SK-N-SH (cell line): ENCODE results near the gene OR56A1. TPM values are rescaled to one million over a fixed set of nuclear protein-coding genes. Genes with fewer than 3 reads are reported as not detected.

ENCODE experiments used
- CTCF ChIA-PET: fragments of 300-600, 350-600 bp; formaldehyde crosslinking; extraction: SDS; loops from one replicate; lab custom pipeline; 2021; lab: Yijun Ruan, JAX
- POLR2A ChIA-PET: fragments of 350-600 bp; sonication (Branson Sonifier 250); formaldehyde crosslinking; extraction: SDS; loops from one replicate; lab custom pipeline; 2020; ENCODE audit warnings: antibody characterized with exemption, inconsistent platforms; lab: Yijun Ruan, JAX
- DNase-seq: peaks from one replicate; pipeline ENCODE4 v3.0.0; 2012
- H2AFZ ChIP-seq: fragments of 200-600 bp; sonication (generic); 2 replicates; pipeline ENCODE4 v1.8.1; 2016; ENCODE audit warnings: antibody characterized with exemption, mild to moderate bottlenecking, low read depth
- H3F3A ChIP-seq: fragments of 200-600 bp; sonication (generic); replicated peaks from 2 replicates; pipeline ENCODE3; 2016; ENCODE audit warnings: antibody characterized with exemption, mild to moderate bottlenecking; ENCODE audit not compliant: insufficient read depth
- H3K27ac ChIP-seq, 2 experiments: fragments of 200-500 bp in 1 of 2; fragments of 200-600 bp in 1 of 2; sonication (Bioruptor generic) in 1 of 2; sonication (generic), shearing (Covaris generic) in 1 of 2; 2 replicates each; pipeline versions ENCODE4 v1.5.1 to v1.6.1; 2014 to 2016; ENCODE audit warnings: low read depth in 2 of 2, inconsistent platforms in 1 of 2, low read length in 1 of 2, mild to moderate bottlenecking in 1 of 2, mixed read lengths in 1 of 2
- H3K27me3 ChIP-seq: fragments of 200-600 bp; sonication (generic), shearing (Covaris generic); 2 replicates; pipeline ENCODE4 v1.6.1; 2016; ENCODE audit warnings: mixed run types; ENCODE audit not compliant: insufficient read depth
- H3K36me3 ChIP-seq, 2 experiments: fragments of 200-500 bp in 1 of 2; fragments of 200-600 bp in 1 of 2; sonication (Bioruptor generic) in 1 of 2; sonication (generic) in 1 of 2; replicated peaks in 1 of 2; 2 replicates each; pipeline versions ENCODE3 to v1.5.1; 2014 to 2016; ENCODE audit warnings: low read length in 1 of 2, mild to moderate bottlenecking in 1 of 2; ENCODE audit not compliant: insufficient read depth in 2 of 2, control insufficient read depth in 1 of 2
- H3K4me1 ChIP-seq, 2 experiments: fragments of 200-500 bp in 1 of 2; fragments of 200-600 bp in 1 of 2; sonication (Bioruptor generic) in 1 of 2; sonication (generic), shearing (Covaris generic) in 1 of 2; 2 replicates each; pipeline versions ENCODE4 v1.5.1 to v1.6.1; 2014 to 2016; ENCODE audit warnings: low read depth in 1 of 2, low read length in 1 of 2, mixed run types in 1 of 2; ENCODE audit not compliant: insufficient read depth in 2 of 2, control insufficient read depth in 1 of 2
- H3K4me2 ChIP-seq: fragments of 200-600 bp; sonication (generic), shearing (Covaris generic); 2 replicates; pipeline ENCODE4 v1.6.1; 2017; ENCODE audit warnings: mixed run types
- H3K4me3 ChIP-seq, 2 experiments: fragments of 200-500 bp in 1 of 2; fragments of 200-600 bp in 1 of 2; sonication (Bioruptor generic) in 1 of 2; sonication (generic), shearing (Covaris generic) in 1 of 2; 2 replicates each; pipeline versions ENCODE4 v1.5.1 to v1.8.1; 2014 to 2016; ENCODE audit warnings: low read depth in 2 of 2, inconsistent platforms in 1 of 2, low read length in 1 of 2, mild to moderate bottlenecking in 1 of 2, mixed read lengths in 1 of 2, moderate library complexity in 1 of 2
- H3K79me2 ChIP-seq: fragments of 200-600 bp; sonication (generic); 2 replicates; pipeline ENCODE4 v1.8.1; 2017; ENCODE audit warnings: mild to moderate bottlenecking; ENCODE audit not compliant: insufficient read depth
- H3K9ac ChIP-seq: fragments of 200-600 bp; sonication (generic); 2 replicates; pipeline ENCODE4 v1.6.1; 2017; ENCODE audit warnings: mixed run types
- H3K9me2 ChIP-seq: fragments of 200-600 bp; sonication (generic); 2 replicates; pipeline ENCODE4 v1.6.1; 2017; ENCODE audit warnings: mixed run types
- H3K9me3 ChIP-seq: fragments of 200-600 bp; sonication (generic); 2 replicates; pipeline ENCODE4 v1.6.1; 2017; ENCODE audit warnings: mixed run types, mild to moderate bottlenecking, moderate library complexity
- H4K20me1 ChIP-seq: fragments of 200-600 bp; sonication (generic); 2 replicates; pipeline ENCODE4 v1.6.1; 2017; ENCODE audit warnings: mild to moderate bottlenecking, mixed run types; ENCODE audit not compliant: insufficient read depth
- CHD2 ChIP-seq: fragments of 150-350 bp; IDR thresholded peaks from 2 replicates; pipeline ENCODE4 v1.6.1; 2018; ENCODE audit warnings: low read length; ENCODE audit not compliant: partially characterized antibody
- ELF1 ChIP-seq: IDR thresholded peaks from 2 replicates; pipeline ENCODE4 v1.4.0; 2012
- EP300 ChIP-seq, 2 experiments: IDR thresholded peaks; 2 replicates each; pipeline versions ENCODE4 v1.4.0 to v1.6.1; 2012; ENCODE audit warnings: borderline replicate concordance in 1 of 2, low read depth in 1 of 2, low read length in 1 of 2
- EZH2phosphoT487 ChIP-seq: fragments of 200-600 bp; sonication (generic); IDR thresholded peaks from 2 replicates; pipeline ENCODE4 v1.6.1; 2017; ENCODE audit warnings: low read depth, mixed run types, mild to moderate bottlenecking, antibody characterized with exemption, moderate library complexity, borderline replicate concordance
- FOSL2 ChIP-seq: IDR thresholded peaks from 2 replicates; pipeline ENCODE4 v1.4.0; 2012; ENCODE audit warnings: low read depth, mild to moderate bottlenecking, moderate library complexity, borderline replicate concordance
- FOXJ3 ChIP-seq: sonication (generic); formaldehyde crosslinking; IDR thresholded peaks from 2 replicates; pipeline ENCODE4 v1.5.1; 2020; ENCODE audit warnings: mild to moderate bottlenecking, missing genetic modification reagents
- GABPA ChIP-seq: IDR thresholded peaks from 2 replicates; pipeline ENCODE4 v1.4.0; 2012; ENCODE audit warnings: low read depth, mild to moderate bottlenecking
- GATA2 ChIP-seq: sonication (generic); formaldehyde crosslinking; IDR thresholded peaks from 2 replicates; pipeline ENCODE4 v1.5.0; 2020; ENCODE audit warnings: mild to moderate bottlenecking, missing genetic modification reagents
- MXI1 ChIP-seq: IDR thresholded peaks from 2 replicates; pipeline ENCODE4 v1.6.1; 2012; ENCODE audit warnings: mild to moderate bottlenecking, low read depth, low read length, improper control_type of control experiment
- RAD21 ChIP-seq: IDR thresholded peaks from 2 replicates; pipeline ENCODE4 v1.6.1; 2012; ENCODE audit warnings: mild to moderate bottlenecking, low read length
- RFX5 ChIP-seq: IDR thresholded peaks from 2 replicates; pipeline ENCODE4 v1.6.1; 2012; ENCODE audit warnings: mild to moderate bottlenecking, improper control_type of control experiment, low read length
- RXRA ChIP-seq: IDR thresholded peaks from 2 replicates; pipeline ENCODE4 v1.4.0; 2012; ENCODE audit warnings: low read depth, mild to moderate bottlenecking, borderline replicate concordance
- SIN3A ChIP-seq: IDR thresholded peaks from 2 replicates; pipeline ENCODE4 v1.6.1; 2012; ENCODE audit warnings: low read depth, mild to moderate bottlenecking, low read length, moderate library complexity, borderline replicate concordance
- SMC3 ChIP-seq: IDR thresholded peaks from 2 replicates; pipeline ENCODE4 v1.6.1; 2012; ENCODE audit warnings: low read depth, low read length, improper control_type of control experiment
- WGBS: methylation state at CpG from one replicate; pipeline ENCODE4 v1.1.6; 2017; ENCODE audit warnings: low lambda C conversion rate; 5-methylcytosine and 5-hydroxymethylcytosine counted together
- polyA plus RNA-seq, 3 experiments: library from polyadenylated mRNA; depleted of rRNA; stranded (reverse); fragments of >200 nt; gene quantifications; 2 replicates each; pipeline ENCODE4 v1.2.3, GENCODE V29; 2012
- TF ChIP-seq, protein P1 (sequence below): IDR thresholded peaks from 2 replicates; pipeline ENCODE4; 2012
- TF ChIP-seq, protein P2 (sequence below): IDR thresholded peaks from 2 replicates; pipeline ENCODE4 v1.4.0; 2012; ENCODE audit warnings: low read depth
- TF ChIP-seq, protein P3 (sequence below): IDR thresholded peaks from 2 replicates; pipeline ENCODE4 v1.4.0; 2012; ENCODE audit warnings: low read depth, borderline replicate concordance
- TF ChIP-seq, protein P4 (sequence below): IDR thresholded peaks from 2 replicates; pipeline ENCODE4 v1.6.1; 2012; ENCODE audit warnings: mild to moderate bottlenecking, low read depth, low read length, moderate library complexity
- TF ChIP-seq, protein P5 (sequence below): fragments of 200-600 bp; sonication (generic); IDR thresholded peaks from 2 replicates; pipeline ENCODE4 v1.6.1; 2017; ENCODE audit warnings: antibody characterized with exemption, mild to moderate bottlenecking, moderate library complexity

Gene OR56A1
- polyA plus RNA-seq, 1 of the 3 experiments (the other 2 are of a cell fraction), result not detected

DNA sequence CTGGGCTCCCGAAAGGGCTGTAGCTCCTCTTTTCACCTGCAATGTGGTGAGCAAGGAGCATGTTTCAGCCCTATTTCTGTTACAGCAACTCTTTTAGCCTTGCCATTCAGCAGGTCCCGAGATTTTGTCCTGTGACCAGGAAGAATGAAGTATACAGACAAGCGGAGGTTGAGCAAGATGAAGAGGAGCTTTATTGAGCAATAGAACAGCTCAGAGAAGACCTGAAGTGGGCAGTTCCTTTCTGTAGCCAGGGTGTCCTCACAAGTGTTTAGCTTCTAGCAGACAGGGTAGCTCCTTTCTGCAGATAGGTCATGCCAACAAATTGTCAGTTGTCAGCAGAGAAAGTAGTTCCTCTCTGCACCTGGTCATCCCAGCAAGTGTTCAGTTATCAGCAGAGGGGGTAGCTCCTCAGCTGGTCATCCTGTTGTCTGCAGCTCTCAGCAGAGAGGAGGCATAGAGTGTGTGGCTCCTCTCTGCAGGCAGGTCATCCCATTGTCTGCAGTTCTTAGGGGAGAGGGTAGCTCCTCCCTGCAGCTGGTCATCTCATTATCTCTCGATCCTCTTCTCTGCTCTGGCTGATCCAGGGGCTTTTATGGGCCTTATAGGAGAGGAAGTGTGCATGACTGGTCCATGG lies 18.4 kb downstream of the OR56A1 start:
- TF ChIP-seq GATA2 (CRISPR knock-in tag) (no peak), RFX5 (no peak), EZH2phosphoT487 (no peak), SMC3 (no peak), RXRA (no peak), GABPA (no peak), MXI1 (no peak), FOXJ3 (CRISPR knock-in tag) (no peak), ELF1 (no peak), SIN3A (no peak), EP300 (IDR thresholded peaks at IDR 0.05; ENCODE audit: borderline replicate concordance in 1 of 2, low read depth in 1 of 2, low read length in 1 of 2) (no peak), RAD21 (no peak), FOSL2 (no peak), CHD2 (no peak)
- TF ChIP-seq, protein P1, sequence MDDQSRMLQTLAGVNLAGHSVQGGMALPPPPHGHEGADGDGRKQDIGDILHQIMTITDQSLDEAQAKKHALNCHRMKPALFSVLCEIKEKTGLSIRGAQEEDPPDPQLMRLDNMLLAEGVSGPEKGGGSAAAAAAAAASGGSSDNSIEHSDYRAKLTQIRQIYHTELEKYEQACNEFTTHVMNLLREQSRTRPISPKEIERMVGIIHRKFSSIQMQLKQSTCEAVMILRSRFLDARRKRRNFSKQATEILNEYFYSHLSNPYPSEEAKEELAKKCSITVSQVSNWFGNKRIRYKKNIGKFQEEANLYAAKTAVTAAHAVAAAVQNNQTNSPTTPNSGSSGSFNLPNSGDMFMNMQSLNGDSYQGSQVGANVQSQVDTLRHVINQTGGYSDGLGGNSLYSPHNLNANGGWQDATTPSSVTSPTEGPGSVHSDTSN, result no peak
- TF ChIP-seq, protein P2, sequence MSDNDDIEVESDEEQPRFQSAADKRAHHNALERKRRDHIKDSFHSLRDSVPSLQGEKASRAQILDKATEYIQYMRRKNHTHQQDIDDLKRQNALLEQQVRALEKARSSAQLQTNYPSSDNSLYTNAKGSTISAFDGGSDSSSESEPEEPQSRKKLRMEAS, result no peak
- TF ChIP-seq, protein P3, sequence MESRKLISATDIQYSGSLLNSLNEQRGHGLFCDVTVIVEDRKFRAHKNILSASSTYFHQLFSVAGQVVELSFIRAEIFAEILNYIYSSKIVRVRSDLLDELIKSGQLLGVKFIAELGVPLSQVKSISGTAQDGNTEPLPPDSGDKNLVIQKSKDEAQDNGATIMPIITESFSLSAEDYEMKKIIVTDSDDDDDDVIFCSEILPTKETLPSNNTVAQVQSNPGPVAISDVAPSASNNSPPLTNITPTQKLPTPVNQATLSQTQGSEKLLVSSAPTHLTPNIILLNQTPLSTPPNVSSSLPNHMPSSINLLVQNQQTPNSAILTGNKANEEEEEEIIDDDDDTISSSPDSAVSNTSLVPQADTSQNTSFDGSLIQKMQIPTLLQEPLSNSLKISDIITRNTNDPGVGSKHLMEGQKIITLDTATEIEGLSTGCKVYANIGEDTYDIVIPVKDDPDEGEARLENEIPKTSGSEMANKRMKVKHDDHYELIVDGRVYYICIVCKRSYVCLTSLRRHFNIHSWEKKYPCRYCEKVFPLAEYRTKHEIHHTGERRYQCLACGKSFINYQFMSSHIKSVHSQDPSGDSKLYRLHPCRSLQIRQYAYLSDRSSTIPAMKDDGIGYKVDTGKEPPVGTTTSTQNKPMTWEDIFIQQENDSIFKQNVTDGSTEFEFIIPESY, result no peak
- TF ChIP-seq, protein P4, sequence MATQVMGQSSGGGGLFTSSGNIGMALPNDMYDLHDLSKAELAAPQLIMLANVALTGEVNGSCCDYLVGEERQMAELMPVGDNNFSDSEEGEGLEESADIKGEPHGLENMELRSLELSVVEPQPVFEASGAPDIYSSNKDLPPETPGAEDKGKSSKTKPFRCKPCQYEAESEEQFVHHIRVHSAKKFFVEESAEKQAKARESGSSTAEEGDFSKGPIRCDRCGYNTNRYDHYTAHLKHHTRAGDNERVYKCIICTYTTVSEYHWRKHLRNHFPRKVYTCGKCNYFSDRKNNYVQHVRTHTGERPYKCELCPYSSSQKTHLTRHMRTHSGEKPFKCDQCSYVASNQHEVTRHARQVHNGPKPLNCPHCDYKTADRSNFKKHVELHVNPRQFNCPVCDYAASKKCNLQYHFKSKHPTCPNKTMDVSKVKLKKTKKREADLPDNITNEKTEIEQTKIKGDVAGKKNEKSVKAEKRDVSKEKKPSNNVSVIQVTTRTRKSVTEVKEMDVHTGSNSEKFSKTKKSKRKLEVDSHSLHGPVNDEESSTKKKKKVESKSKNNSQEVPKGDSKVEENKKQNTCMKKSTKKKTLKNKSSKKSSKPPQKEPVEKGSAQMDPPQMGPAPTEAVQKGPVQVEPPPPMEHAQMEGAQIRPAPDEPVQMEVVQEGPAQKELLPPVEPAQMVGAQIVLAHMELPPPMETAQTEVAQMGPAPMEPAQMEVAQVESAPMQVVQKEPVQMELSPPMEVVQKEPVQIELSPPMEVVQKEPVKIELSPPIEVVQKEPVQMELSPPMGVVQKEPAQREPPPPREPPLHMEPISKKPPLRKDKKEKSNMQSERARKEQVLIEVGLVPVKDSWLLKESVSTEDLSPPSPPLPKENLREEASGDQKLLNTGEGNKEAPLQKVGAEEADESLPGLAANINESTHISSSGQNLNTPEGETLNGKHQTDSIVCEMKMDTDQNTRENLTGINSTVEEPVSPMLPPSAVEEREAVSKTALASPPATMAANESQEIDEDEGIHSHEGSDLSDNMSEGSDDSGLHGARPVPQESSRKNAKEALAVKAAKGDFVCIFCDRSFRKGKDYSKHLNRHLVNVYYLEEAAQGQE, result no peak
- TF ChIP-seq, protein P5, sequence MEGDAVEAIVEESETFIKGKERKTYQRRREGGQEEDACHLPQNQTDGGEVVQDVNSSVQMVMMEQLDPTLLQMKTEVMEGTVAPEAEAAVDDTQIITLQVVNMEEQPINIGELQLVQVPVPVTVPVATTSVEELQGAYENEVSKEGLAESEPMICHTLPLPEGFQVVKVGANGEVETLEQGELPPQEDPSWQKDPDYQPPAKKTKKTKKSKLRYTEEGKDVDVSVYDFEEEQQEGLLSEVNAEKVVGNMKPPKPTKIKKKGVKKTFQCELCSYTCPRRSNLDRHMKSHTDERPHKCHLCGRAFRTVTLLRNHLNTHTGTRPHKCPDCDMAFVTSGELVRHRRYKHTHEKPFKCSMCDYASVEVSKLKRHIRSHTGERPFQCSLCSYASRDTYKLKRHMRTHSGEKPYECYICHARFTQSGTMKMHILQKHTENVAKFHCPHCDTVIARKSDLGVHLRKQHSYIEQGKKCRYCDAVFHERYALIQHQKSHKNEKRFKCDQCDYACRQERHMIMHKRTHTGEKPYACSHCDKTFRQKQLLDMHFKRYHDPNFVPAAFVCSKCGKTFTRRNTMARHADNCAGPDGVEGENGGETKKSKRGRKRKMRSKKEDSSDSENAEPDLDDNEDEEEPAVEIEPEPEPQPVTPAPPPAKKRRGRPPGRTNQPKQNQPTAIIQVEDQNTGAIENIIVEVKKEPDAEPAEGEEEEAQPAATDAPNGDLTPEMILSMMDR, result no peak
- Histone ChIP-seq H3K27me3 (0 out of 2 replicates have a peak, but pooled peaks cover 6% of the 10 kb centered on the region), H3K9ac (no peak overlapping the region), H3K4me2 (no peak overlapping the region), H3K4me1 (no peaks in the 10 kb centered on the region), H4K20me1 (no peaks in the 10 kb centered on the region), H3K9me3 (no peaks in the 10 kb centered on the region), H3K4me3 (no peak overlapping the region), H3F3A (no peaks in the 10 kb centered on the region), H3K9me2 (no peaks in the 10 kb centered on the region), H3K36me3 (no peaks in the 10 kb centered on the region), H2AFZ (no peak overlapping the region), H3K27ac (no peak overlapping the region), H3K79me2 (no peaks in the 10 kb centered on the region)
- ChIA-PET POLR2A (no interaction called here), CTCF (interaction anchor here (1.2 kb wide), 1 partner anchor 341 kb away, joined by 5 read pairs; no protein-coding TSS in a partner anchor)
- no peak for DNase-seq
- 0% methylated on average over 4 of the region's 4 CpGs for WGBS
